Measurements from ENCODE around the gene VWDE.

GRCh38 chr7:12415072-12415471 is 11.4 kb upstream of the VWDE start:
- TF ChIP-seq CTCF (IDR thresholded peaks at IDR 0.05 in 8 of 11, conservative IDR thresholded peaks at IDR 0.05 in 3 of 11) (no peak), POLR2A (IDR thresholded peaks at IDR 0.05) (no peak), POLR2AphosphoS5 (IDR thresholded peaks at IDR 0.05) (no peak)
